Stimulated activated naive CD8-positive, alpha-beta T cell treated with anti-CD3 and anti-CD28 coated beads, Interleukin-15, Interleukin-2, amounts not matched to agents 100 ng/mL and 50 ng/mL, for 24 hours (primary cell): ENCODE results near the gene KIZ.
A peak's percentile ranks its signal among the peaks of the same experiment; 100 is the strongest.

ENCODE experiments used
- H3K27ac Mint-ChIP-seq: one replicate; pipeline ENCODE4 v1.8.0; 2021; ENCODE audit warnings: mild to moderate bottlenecking, mixed read lengths
- H3K27me3 Mint-ChIP-seq: one replicate; pipeline ENCODE4 v1.8.0; 2021; ENCODE audit warnings: mixed read lengths
- H3K36me3 Mint-ChIP-seq: one replicate; pipeline ENCODE4 v1.8.0; 2021; ENCODE audit warnings: low read depth, mixed read lengths
- H3K4me1 Mint-ChIP-seq: one replicate; pipeline ENCODE4 v1.8.0; 2021; ENCODE audit warnings: low read depth, mixed read lengths
- H3K4me3 Mint-ChIP-seq: one replicate; pipeline ENCODE4 v1.8.0; 2021; ENCODE audit warnings: mild to moderate bottlenecking, mixed read lengths
- H3K9me3 Mint-ChIP-seq: one replicate; pipeline ENCODE4 v1.8.0; 2021; ENCODE audit warnings: mixed read lengths

Gene KIZ

GRCh38 chr20:21118782-21119181, 7.1 kb upstream of the KIZ start:
- H3K4me1 Mint-ChIP-seq: no peaks in the 10 kb centered on the region

GRCh38 chr20:21124190-21124589, 1.7 kb upstream of the KIZ start:
- peaks cover 25% of the 10 kb centered on the region for H3K4me1 Mint-ChIP-seq
- H3K27me3 Mint-ChIP-seq: peaks cover under 1% of the 10 kb centered on the region
- no peaks in the 10 kb centered on the region for H3K9me3 Mint-ChIP-seq
- H3K36me3 Mint-ChIP-seq: peaks cover 4% of the 10 kb centered on the region
- H3K4me3 Mint-ChIP-seq: no peak overlapping the region
- H3K27ac Mint-ChIP-seq: no peak overlapping the region

More at GRCh38 chr20:21118782-21119181, 7.1 kb upstream of the KIZ start:
- Mint-ChIP-seq H3K36me3 (no peaks in the 10 kb centered on the region), H3K4me3 (no peak overlapping the region), H3K27me3 (peaks cover 34% of the 10 kb centered on the region), H3K9me3 (no peaks in the 10 kb centered on the region), H3K27ac (no peak overlapping the region)

GRCh38 chr20:21125072-21125848, 622 bp upstream of the KIZ start:
- peaks cover 9% of the 10 kb centered on the region for H3K36me3 Mint-ChIP-seq
- no peak overlapping the region for H3K27ac Mint-ChIP-seq
- H3K27me3 Mint-ChIP-seq: no peaks in the 10 kb centered on the region
- H3K4me3 Mint-ChIP-seq: peak overlapping the region; percentile 87
- H3K9me3 Mint-ChIP-seq: no peaks in the 10 kb centered on the region
- peaks cover 26% of the 10 kb centered on the region for H3K4me1 Mint-ChIP-seq

- Mint-ChIP-seq H3K36me3 (peaks cover 9% of the 10 kb centered on the region), H3K9me3 (no peaks in the 10 kb centered on the region), H3K4me3 (peak overlapping the region; percentile 87), H3K27me3 (no peaks in the 10 kb centered on the region), H3K4me1 (peaks cover 26% of the 10 kb centered on the region), H3K27ac (peak overlapping the region; percentile 59)
These were observed 644 bp downstream of the KIZ start for GRCh38 chr20:21126581-21126870.

GRCh38 chr20:21127201-21127981, 1.5 kb downstream of the KIZ start:
- no peak overlapping the region for H3K27ac Mint-ChIP-seq

GRCh38 chr20:21129861-21130260, 4.0 kb downstream of the KIZ start:
- Mint-ChIP-seq H3K27ac (no peak overlapping the region), H3K4me3 (no peak overlapping the region), H3K27me3 (no peaks in the 10 kb centered on the region), H3K4me1 (peaks cover 26% of the 10 kb centered on the region), H3K36me3 (peaks cover 21% of the 10 kb centered on the region), H3K9me3 (no peaks in the 10 kb centered on the region)

More at GRCh38 chr20:21127201-21127981, 1.5 kb downstream of the KIZ start:
- Mint-ChIP-seq H3K4me1 (peaks cover 26% of the 10 kb centered on the region), H3K36me3 (peaks cover 9% of the 10 kb centered on the region), H3K27me3 (no peaks in the 10 kb centered on the region), H3K4me3 (peak overlapping the region; percentile 87), H3K9me3 (no peaks in the 10 kb centered on the region)

GRCh38 chr20:21133404-21133803, 7.5 kb downstream of the KIZ start:
- Mint-ChIP-seq H3K9me3 (no peaks in the 10 kb centered on the region), H3K27ac (no peak overlapping the region), H3K36me3 (peaks cover 42% of the 10 kb centered on the region), H3K27me3 (no peaks in the 10 kb centered on the region), H3K4me1 (peaks cover 6% of the 10 kb centered on the region), H3K4me3 (no peak overlapping the region)

GRCh38 chr20:21133917-21134622, 8.2 kb downstream of the KIZ start:
- Mint-ChIP-seq H3K27ac (no peak overlapping the region), H3K27me3 (no peaks in the 10 kb centered on the region), H3K9me3 (no peaks in the 10 kb centered on the region), H3K4me1 (peaks cover 2% of the 10 kb centered on the region), H3K36me3 (peaks cover 43% of the 10 kb centered on the region), H3K4me3 (no peak overlapping the region)

GRCh38 chr20:21134883-21135493, 9.1 kb downstream of the KIZ start:
- H3K27me3 Mint-ChIP-seq: no peaks in the 10 kb centered on the region
- no peak overlapping the region for H3K27ac Mint-ChIP-seq
- H3K4me1 Mint-ChIP-seq: no peaks in the 10 kb centered on the region
- peaks cover 47% of the 10 kb centered on the region for H3K36me3 Mint-ChIP-seq
- H3K9me3 Mint-ChIP-seq: no peaks in the 10 kb centered on the region
- H3K4me3 Mint-ChIP-seq: no peak overlapping the region

- Mint-ChIP-seq H3K27me3 (no peaks in the 10 kb centered on the region), H3K36me3 (peaks cover 46% of the 10 kb centered on the region), H3K9me3 (no peaks in the 10 kb centered on the region), H3K27ac (no peak overlapping the region), H3K4me3 (no peak overlapping the region), H3K4me1 (no peaks in the 10 kb centered on the region)
These were observed 10.3 kb downstream of the KIZ start for GRCh38 chr20:21136015-21136732.

GRCh38 chr20:21137078-21137477, 11.2 kb downstream of the KIZ start:
- H3K27ac Mint-ChIP-seq: no peak overlapping the region
- no peaks in the 10 kb centered on the region for H3K27me3 Mint-ChIP-seq
- H3K9me3 Mint-ChIP-seq: no peaks in the 10 kb centered on the region
- no peaks in the 10 kb centered on the region for H3K4me1 Mint-ChIP-seq
- no peak overlapping the region for H3K4me3 Mint-ChIP-seq
- peaks cover 46% of the 10 kb centered on the region for H3K36me3 Mint-ChIP-seq

GRCh38 chr20:21139881-21140566, 14.1 kb downstream of the KIZ start:
- Mint-ChIP-seq H3K27me3 (no peaks in the 10 kb centered on the region), H3K4me1 (no peaks in the 10 kb centered on the region), H3K9me3 (no peaks in the 10 kb centered on the region), H3K4me3 (no peak overlapping the region), H3K36me3 (peaks cover 32% of the 10 kb centered on the region), H3K27ac (no peak overlapping the region)

- H3K27ac Mint-ChIP-seq: no peak overlapping the region
- H3K4me3 Mint-ChIP-seq: no peak overlapping the region
- no peaks in the 10 kb centered on the region for H3K27me3 Mint-ChIP-seq
- peaks cover 32% of the 10 kb centered on the region for H3K36me3 Mint-ChIP-seq
- H3K9me3 Mint-ChIP-seq: no peaks in the 10 kb centered on the region
- H3K4me1 Mint-ChIP-seq: no peaks in the 10 kb centered on the region
These were observed 15.9 kb downstream of the KIZ start for GRCh38 chr20:21141825-21142224.
